ENCODE data around the gene PRTFDC1. TPM values are rescaled to one million over a fixed set of nuclear protein-coding genes. Genes with fewer than 3 reads are reported as not detected.
A peak's percentile ranks its signal among the peaks of the same experiment; 100 is the strongest.

The PRTFDC1 gene
- total RNA-seq, 1 experiment from 2014 or later: 48.6 TPM

- DNase-seq (ENCODE audit: low read depth in 1 of 2, low spot score in 2 of 2): peak in 1 of 2 experiments; percentile 45
- Histone ChIP-seq H3K9me3 (replicated peaks) (no peaks in the 10 kb centered on the region), H3K27me3 (replicated peaks) (no peaks in the 10 kb centered on the region), H3K4me1 (replicated peaks) (peaks cover 51% of the 10 kb centered on the region), H3K27ac (no peak overlapping the region), H3K4me3 (no peak overlapping the region), H3K36me3 (no peaks in the 10 kb centered on the region; the same call in 1 of the 2 replicates)
Measured at GRCh38 chr10:24862589-24862988, 89.8 kb downstream of the PRTFDC1 start.

GRCh38 chr10:24858288-24859270 lies 93.8 kb downstream of the PRTFDC1 start:
- DNase-seq (ENCODE audit: low read depth in 1 of 2, low spot score in 2 of 2): peak; percentile 60
- H3K36me3 ChIP-seq: no peaks in the 10 kb centered on the region; the same call in 1 of the 2 replicates
- no peak overlapping the region for H3K4me3 ChIP-seq
- no peaks in the 10 kb centered on the region for H3K9me3 ChIP-seq (replicated peaks)
- peak overlapping the region; percentile 70 for H3K27ac ChIP-seq
- peaks cover 27% of the 10 kb centered on the region for H3K4me1 ChIP-seq (replicated peaks)
- no peaks in the 10 kb centered on the region for H3K27me3 ChIP-seq (replicated peaks)

GRCh38 chr10:24857031-24857725 lies 95.2 kb downstream of the PRTFDC1 start:
- Histone ChIP-seq H3K27me3 (replicated peaks) (no peaks in the 10 kb centered on the region), H3K27ac (peak overlapping the region; percentile 70; the same call in 1 of the 2 replicates)

GRCh38 chr10:24854256-24854655 lies 98.2 kb downstream of the PRTFDC1 start:
- Histone ChIP-seq H3K9me3 (replicated peaks) (no peaks in the 10 kb centered on the region), H3K36me3 (no peaks in the 10 kb centered on the region), H3K4me3 (no peak overlapping the region), H3K27me3 (replicated peaks) (no peaks in the 10 kb centered on the region), H3K27ac (no peak overlapping the region), H3K4me1 (replicated peaks) (peaks cover 31% of the 10 kb centered on the region)
- DNase-seq (ENCODE audit: low read depth in 1 of 2, low spot score in 2 of 2): no peak

More at GRCh38 chr10:24857031-24857725, 95.2 kb downstream of the PRTFDC1 start:
- no peak overlapping the region for H3K4me3 ChIP-seq
- H3K9me3 ChIP-seq (replicated peaks): no peaks in the 10 kb centered on the region
- H3K36me3 ChIP-seq: no peaks in the 10 kb centered on the region
- H3K4me1 ChIP-seq (replicated peaks): peaks cover 24% of the 10 kb centered on the region
- DNase-seq (ENCODE audit: low read depth in 1 of 2, low spot score in 2 of 2): no peak

GRCh38 chr10:24853661-24854060 lies 98.7 kb downstream of the PRTFDC1 start:
- Histone ChIP-seq H3K4me3 (no peak overlapping the region), H3K27me3 (replicated peaks) (no peaks in the 10 kb centered on the region), H3K4me1 (replicated peaks) (peaks cover 26% of the 10 kb centered on the region), H3K9me3 (replicated peaks) (no peaks in the 10 kb centered on the region), H3K27ac (no peak overlapping the region), H3K36me3 (no peaks in the 10 kb centered on the region)
- DNase-seq (ENCODE audit: low read depth in 1 of 2, low spot score in 2 of 2): no peak

GRCh38 chr10:24851629-24852028 lies 100.8 kb downstream of the PRTFDC1 start:
- Histone ChIP-seq H3K27ac (no peak overlapping the region), H3K27me3 (replicated peaks) (no peaks in the 10 kb centered on the region), H3K4me3 (no peak overlapping the region), H3K4me1 (replicated peaks) (peaks cover 9% of the 10 kb centered on the region), H3K9me3 (replicated peaks) (no peaks in the 10 kb centered on the region), H3K36me3 (no peaks in the 10 kb centered on the region)
- no peak for DNase-seq (ENCODE audit: low read depth in 1 of 2, low spot score in 2 of 2)

GRCh38 chr10:24850727-24851296 lies 101.6 kb downstream of the PRTFDC1 start:
- Histone ChIP-seq H3K4me1 (replicated peaks) (peaks cover 9% of the 10 kb centered on the region), H3K27me3 (replicated peaks) (no peaks in the 10 kb centered on the region), H3K4me3 (no peak overlapping the region), H3K36me3 (no peaks in the 10 kb centered on the region), H3K27ac (no peak overlapping the region), H3K9me3 (replicated peaks) (no peaks in the 10 kb centered on the region)
- DNase-seq (ENCODE audit: low read depth in 1 of 2, low spot score in 2 of 2): no peak

- H3K27ac ChIP-seq: no peak overlapping the region
- peaks cover 9% of the 10 kb centered on the region for H3K4me1 ChIP-seq (replicated peaks)
- H3K4me3 ChIP-seq: no peak overlapping the region
- no peaks in the 10 kb centered on the region for H3K9me3 ChIP-seq (replicated peaks)
- no peaks in the 10 kb centered on the region for H3K27me3 ChIP-seq (replicated peaks)
- DNase-seq (ENCODE audit: low read depth in 1 of 2, low spot score in 2 of 2): no peak
- no peaks in the 10 kb centered on the region for H3K36me3 ChIP-seq
Measured at GRCh38 chr10:24849501-24850299, 102.7 kb downstream of the PRTFDC1 start.

- no peaks in the 10 kb centered on the region for H3K27me3 ChIP-seq (replicated peaks)
- DNase-seq (ENCODE audit: low read depth in 1 of 2, low spot score in 2 of 2): no peak
- no peaks in the 10 kb centered on the region for H3K36me3 ChIP-seq
- H3K4me3 ChIP-seq: no peak overlapping the region
- no peaks in the 10 kb centered on the region for H3K9me3 ChIP-seq (replicated peaks)
- H3K27ac ChIP-seq: no peak overlapping the region
- H3K4me1 ChIP-seq (replicated peaks): peaks cover 9% of the 10 kb centered on the region
Measured at GRCh38 chr10:24849051-24849450, 103.4 kb downstream of the PRTFDC1 start.

GRCh38 chr10:24848195-24848594 lies 104.2 kb downstream of the PRTFDC1 start:
- Histone ChIP-seq H3K27ac (no peak overlapping the region), H3K4me1 (replicated peaks) (peaks cover 9% of the 10 kb centered on the region), H3K4me3 (no peak overlapping the region), H3K9me3 (replicated peaks) (no peaks in the 10 kb centered on the region), H3K36me3 (no peaks in the 10 kb centered on the region), H3K27me3 (replicated peaks) (no peaks in the 10 kb centered on the region)
- no peak for DNase-seq (ENCODE audit: low read depth in 1 of 2, low spot score in 2 of 2)

GRCh38 chr10:24847112-24848070 lies 105.0 kb downstream of the PRTFDC1 start:
- no peaks in the 10 kb centered on the region for H3K9me3 ChIP-seq (replicated peaks)
- H3K27me3 ChIP-seq (replicated peaks): no peaks in the 10 kb centered on the region
- peaks cover 9% of the 10 kb centered on the region for H3K4me1 ChIP-seq (replicated peaks)
- H3K27ac ChIP-seq: no peak overlapping the region
- no peaks in the 10 kb centered on the region for H3K36me3 ChIP-seq
- no peak for DNase-seq (ENCODE audit: low read depth in 1 of 2, low spot score in 2 of 2)
- H3K4me3 ChIP-seq: no peak overlapping the region

GRCh38 chr10:24844742-24845141 lies 107.7 kb downstream of the PRTFDC1 start:
- H3K4me3 ChIP-seq: no peak overlapping the region
- H3K27me3 ChIP-seq (replicated peaks): no peaks in the 10 kb centered on the region

More at GRCh38 chr10:24844742-24845141, 107.7 kb downstream of the PRTFDC1 start:
- Histone ChIP-seq H3K9me3 (replicated peaks) (no peaks in the 10 kb centered on the region), H3K36me3 (no peaks in the 10 kb centered on the region), H3K27ac (no peak overlapping the region), H3K4me1 (replicated peaks) (peaks cover 5% of the 10 kb centered on the region)
- DNase-seq (ENCODE audit: low read depth in 1 of 2, low spot score in 2 of 2): no peak

Measured in SJSA1 (cell line).